SK-N-MC (cell line): Measurements from ENCODE around the gene CCDC116.

ENCODE experiments used
- EZH2 ChIP-seq: fragments of 200-600 bp; sonication (generic); IDR thresholded peaks from one replicate; pipeline ENCODE4 v1.6.1; 2017; ENCODE audit warnings: antibody characterized with exemption
- FOXP2 ChIP-seq: optimal IDR thresholded peaks from 2 replicates; pipeline ENCODE3; 2011; ENCODE audit warnings: mild to moderate bottlenecking, moderate library complexity; ENCODE audit not compliant: insufficient read depth; ENCODE audit errors: extremely low read length, control extremely low read depth
- POLR2AphosphoS5 ChIP-seq: IDR thresholded peaks from 2 replicates; pipeline ENCODE4 v1.6.1; 2012; ENCODE audit warnings: mild to moderate bottlenecking, low read depth, low read length, borderline replicate concordance

DNA sequence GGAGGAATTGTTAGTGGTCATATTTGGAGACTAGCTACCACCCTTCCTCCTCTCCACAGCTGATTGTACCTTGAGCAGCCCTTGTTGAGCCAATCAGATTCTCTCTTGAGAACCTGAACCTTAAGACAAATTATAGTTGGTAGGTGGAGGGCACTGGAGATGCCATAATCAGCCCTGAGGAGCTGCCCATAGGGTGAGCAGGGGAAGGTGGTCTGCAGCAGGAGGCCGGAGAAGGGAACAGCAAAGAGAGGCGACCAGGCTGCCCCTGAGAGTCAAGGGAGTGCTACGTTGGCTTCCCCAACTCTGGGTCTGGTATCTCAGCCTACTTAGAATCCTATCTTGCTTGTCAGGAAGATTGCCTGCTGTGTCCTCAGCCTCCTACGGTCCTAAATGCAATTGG, 6.8 kb downstream of the CCDC116 start:
- TF ChIP-seq EZH2: no peak
- no peak for TF ChIP-seq POLR2AphosphoS5
- no peak for TF ChIP-seq FOXP2
